ENCODE results near the gene SUN3. TPM values are rescaled to one million over a fixed set of nuclear protein-coding genes. Genes with fewer than 3 reads are reported as not detected.

Gene SUN3
- total RNA-seq, 1 experiment from 2014 or later = not detected

DNA sequence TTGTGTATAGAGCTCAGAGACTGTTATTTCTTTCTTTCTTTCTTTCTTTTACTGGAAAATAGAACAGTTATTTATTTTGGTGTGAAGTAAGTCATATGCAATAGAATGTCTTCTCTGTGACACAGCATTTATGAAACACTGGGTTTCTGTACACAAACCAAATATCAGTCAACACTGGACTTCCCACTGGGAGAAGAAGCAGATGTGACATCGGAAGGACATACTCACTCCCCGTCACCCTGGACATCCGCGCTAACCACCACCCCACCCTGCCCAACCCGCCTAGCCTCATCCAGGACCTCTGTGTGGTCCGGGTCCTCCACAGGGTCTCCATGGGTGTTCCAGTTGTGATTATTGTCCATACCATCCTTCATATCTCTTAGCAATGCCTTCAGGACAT lies 22.0 kb downstream of the SUN3 start:
- ChIA-PET CTCF (interaction anchor here (0.9 kb wide), 1 partner anchor 96 kb away, joined by 3 read pairs; no protein-coding TSS in a partner anchor), POLR2A (no interaction called here)
- TF ChIP-seq CBFB (CRISPR knock-in tag; IDR thresholded peaks at IDR 0.05; ENCODE audit: low read depth) (no peak), JUN (CRISPR knock-in tag; IDR thresholded peaks at IDR 0.05) (no peak), E2F4 (CRISPR knock-in tag; IDR thresholded peaks at IDR 0.05; ENCODE audit: borderline replicate concordance, low read depth) (no peak), ZNF219 (CRISPR knock-in tag; IDR thresholded peaks at IDR 0.05; ENCODE audit: borderline replicate concordance) (no peak), E2F1 (CRISPR knock-in tag; IDR thresholded peaks at IDR 0.05) (no peak), NFYB (CRISPR knock-in tag; conservative IDR thresholded peaks at IDR 0.05; ENCODE audit: low read depth) (no peak), ZMAT4 (CRISPR knock-in tag; IDR thresholded peaks at IDR 0.05) (no peak), SMAD4 (CRISPR knock-in tag; IDR thresholded peaks at IDR 0.05) (no peak), GRHL2 (CRISPR knock-in tag; IDR thresholded peaks at IDR 0.05; ENCODE audit: insufficient replicate concordance, severe bottlenecking) (no peak), ZNF425 (CRISPR knock-in tag; conservative IDR thresholded peaks at IDR 0.05) (no peak), OVOL2 (CRISPR knock-in tag; IDR thresholded peaks at IDR 0.05; ENCODE audit: borderline replicate concordance) (no peak), EMX1 (CRISPR knock-in tag; IDR thresholded peaks at IDR 0.05) (no peak), ZNF317 (CRISPR knock-in tag; IDR thresholded peaks at IDR 0.05; ENCODE audit: borderline replicate concordance, low read depth) (no peak), ZNF138 (CRISPR knock-in tag; conservative IDR thresholded peaks at IDR 0.05) (no peak), FOXP4 (CRISPR knock-in tag; IDR thresholded peaks at IDR 0.05) (no peak)
- TF ChIP-seq, protein P1, sequence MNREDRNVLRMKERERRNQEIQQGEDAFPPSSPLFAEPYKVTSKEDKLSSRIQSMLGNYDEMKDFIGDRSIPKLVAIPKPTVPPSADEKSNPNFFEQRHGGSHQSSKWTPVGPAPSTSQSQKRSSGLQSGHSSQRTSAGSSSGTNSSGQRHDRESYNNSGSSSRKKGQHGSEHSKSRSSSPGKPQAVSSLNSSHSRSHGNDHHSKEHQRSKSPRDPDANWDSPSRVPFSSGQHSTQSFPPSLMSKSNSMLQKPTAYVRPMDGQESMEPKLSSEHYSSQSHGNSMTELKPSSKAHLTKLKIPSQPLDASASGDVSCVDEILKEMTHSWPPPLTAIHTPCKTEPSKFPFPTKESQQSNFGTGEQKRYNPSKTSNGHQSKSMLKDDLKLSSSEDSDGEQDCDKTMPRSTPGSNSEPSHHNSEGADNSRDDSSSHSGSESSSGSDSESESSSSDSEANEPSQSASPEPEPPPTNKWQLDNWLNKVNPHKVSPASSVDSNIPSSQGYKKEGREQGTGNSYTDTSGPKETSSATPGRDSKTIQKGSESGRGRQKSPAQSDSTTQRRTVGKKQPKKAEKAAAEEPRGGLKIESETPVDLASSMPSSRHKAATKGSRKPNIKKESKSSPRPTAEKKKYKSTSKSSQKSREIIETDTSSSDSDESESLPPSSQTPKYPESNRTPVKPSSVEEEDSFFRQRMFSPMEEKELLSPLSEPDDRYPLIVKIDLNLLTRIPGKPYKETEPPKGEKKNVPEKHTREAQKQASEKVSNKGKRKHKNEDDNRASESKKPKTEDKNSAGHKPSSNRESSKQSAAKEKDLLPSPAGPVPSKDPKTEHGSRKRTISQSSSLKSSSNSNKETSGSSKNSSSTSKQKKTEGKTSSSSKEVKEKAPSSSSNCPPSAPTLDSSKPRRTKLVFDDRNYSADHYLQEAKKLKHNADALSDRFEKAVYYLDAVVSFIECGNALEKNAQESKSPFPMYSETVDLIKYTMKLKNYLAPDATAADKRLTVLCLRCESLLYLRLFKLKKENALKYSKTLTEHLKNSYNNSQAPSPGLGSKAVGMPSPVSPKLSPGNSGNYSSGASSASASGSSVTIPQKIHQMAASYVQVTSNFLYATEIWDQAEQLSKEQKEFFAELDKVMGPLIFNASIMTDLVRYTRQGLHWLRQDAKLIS (CRISPR knock-in tag; IDR thresholded peaks at IDR 0.05; ENCODE audit: borderline replicate concordance) = no peak
- TF ChIP-seq, protein P2, sequence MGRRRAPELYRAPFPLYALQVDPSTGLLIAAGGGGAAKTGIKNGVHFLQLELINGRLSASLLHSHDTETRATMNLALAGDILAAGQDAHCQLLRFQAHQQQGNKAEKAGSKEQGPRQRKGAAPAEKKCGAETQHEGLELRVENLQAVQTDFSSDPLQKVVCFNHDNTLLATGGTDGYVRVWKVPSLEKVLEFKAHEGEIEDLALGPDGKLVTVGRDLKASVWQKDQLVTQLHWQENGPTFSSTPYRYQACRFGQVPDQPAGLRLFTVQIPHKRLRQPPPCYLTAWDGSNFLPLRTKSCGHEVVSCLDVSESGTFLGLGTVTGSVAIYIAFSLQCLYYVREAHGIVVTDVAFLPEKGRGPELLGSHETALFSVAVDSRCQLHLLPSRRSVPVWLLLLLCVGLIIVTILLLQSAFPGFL (CRISPR knock-in tag; IDR thresholded peaks at IDR 0.05; ENCODE audit: borderline replicate concordance) = no peak
- TF ChIP-seq, protein P3, sequence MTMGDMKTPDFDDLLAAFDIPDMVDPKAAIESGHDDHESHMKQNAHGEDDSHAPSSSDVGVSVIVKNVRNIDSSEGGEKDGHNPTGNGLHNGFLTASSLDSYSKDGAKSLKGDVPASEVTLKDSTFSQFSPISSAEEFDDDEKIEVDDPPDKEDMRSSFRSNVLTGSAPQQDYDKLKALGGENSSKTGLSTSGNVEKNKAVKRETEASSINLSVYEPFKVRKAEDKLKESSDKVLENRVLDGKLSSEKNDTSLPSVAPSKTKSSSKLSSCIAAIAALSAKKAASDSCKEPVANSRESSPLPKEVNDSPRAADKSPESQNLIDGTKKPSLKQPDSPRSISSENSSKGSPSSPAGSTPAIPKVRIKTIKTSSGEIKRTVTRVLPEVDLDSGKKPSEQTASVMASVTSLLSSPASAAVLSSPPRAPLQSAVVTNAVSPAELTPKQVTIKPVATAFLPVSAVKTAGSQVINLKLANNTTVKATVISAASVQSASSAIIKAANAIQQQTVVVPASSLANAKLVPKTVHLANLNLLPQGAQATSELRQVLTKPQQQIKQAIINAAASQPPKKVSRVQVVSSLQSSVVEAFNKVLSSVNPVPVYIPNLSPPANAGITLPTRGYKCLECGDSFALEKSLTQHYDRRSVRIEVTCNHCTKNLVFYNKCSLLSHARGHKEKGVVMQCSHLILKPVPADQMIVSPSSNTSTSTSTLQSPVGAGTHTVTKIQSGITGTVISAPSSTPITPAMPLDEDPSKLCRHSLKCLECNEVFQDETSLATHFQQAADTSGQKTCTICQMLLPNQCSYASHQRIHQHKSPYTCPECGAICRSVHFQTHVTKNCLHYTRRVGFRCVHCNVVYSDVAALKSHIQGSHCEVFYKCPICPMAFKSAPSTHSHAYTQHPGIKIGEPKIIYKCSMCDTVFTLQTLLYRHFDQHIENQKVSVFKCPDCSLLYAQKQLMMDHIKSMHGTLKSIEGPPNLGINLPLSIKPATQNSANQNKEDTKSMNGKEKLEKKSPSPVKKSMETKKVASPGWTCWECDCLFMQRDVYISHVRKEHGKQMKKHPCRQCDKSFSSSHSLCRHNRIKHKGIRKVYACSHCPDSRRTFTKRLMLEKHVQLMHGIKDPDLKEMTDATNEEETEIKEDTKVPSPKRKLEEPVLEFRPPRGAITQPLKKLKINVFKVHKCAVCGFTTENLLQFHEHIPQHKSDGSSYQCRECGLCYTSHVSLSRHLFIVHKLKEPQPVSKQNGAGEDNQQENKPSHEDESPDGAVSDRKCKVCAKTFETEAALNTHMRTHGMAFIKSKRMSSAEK (CRISPR knock-in tag; IDR thresholded peaks at IDR 0.05; ENCODE audit: borderline replicate concordance) = no peak
- TF ChIP-seq, protein P4, sequence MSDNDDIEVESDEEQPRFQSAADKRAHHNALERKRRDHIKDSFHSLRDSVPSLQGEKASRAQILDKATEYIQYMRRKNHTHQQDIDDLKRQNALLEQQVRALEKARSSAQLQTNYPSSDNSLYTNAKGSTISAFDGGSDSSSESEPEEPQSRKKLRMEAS (CRISPR knock-in tag; IDR thresholded peaks at IDR 0.05) = no peak
- ATAC-seq = no peak
- no peak overlapping the region for H3K27ac Mint-ChIP-seq
- peaks cover 10% of the 10 kb centered on the region for H3K9me3 Mint-ChIP-seq
- H3K27me3 Mint-ChIP-seq (ENCODE audit: low read depth) = peaks cover 4% of the 10 kb centered on the region; the same call in 1 of the 2 replicates
- H3K4me1 Mint-ChIP-seq = peaks cover 13% of the 10 kb centered on the region
- H3K36me3 Mint-ChIP-seq = no peaks in the 10 kb centered on the region
- no peak for DNase-seq (ENCODE audit: low spot score)
- H3K4me3 Mint-ChIP-seq = no peak overlapping the region
